Stimulated activated CD8-positive, alpha-beta memory T cell treated with anti-CD3 and anti-CD28 coated beads, Interleukin-15, amount 100 ng/mL, for 24 hours (primary cell): ENCODE results near the gene C12orf42.

Experiments
- DNase-seq: peaks from one replicate; pipeline ENCODE4 v3.0.0-alpha.2; 2020; ENCODE audit warnings: low read depth

C12orf42 gene

DNA sequence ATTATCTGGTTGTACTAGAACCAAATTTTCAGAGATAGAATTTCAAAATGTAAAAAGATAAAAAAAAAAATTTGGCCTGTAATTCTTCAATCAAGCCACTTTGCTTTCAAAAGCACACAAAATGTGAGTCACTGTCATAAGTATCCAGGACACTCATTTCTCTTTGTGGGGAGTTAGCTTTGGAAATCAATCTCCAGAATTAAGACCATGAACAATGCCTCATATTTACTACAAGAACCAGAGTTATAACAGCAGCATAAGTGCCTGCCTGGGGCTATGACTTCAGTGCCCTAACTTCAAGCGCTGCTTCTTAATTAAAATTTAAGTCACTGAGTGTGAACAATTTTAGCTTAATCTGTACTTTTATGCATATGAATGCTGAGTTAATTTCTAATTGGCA, 162.1 kb downstream of the C12orf42 start:
- DNase-seq = no peak

DNA sequence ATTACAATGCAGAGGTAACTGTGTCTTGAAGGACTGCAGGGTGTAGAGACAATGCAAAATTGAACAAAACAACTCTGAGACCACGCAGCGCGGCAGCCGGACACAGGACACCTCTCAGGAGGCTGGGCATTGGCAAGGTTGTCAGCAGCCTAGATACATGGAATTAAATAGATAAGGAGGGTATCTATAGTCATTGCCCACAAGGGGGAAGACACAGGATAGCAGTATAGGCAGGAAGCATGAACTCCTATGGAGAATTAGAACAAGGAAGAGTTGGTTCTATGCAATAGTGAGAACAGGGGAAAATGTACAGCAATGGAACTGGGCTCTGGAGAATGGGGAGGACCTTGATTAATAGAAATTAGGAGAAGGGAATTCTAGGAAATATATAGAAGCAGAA, 164.1 kb downstream of the C12orf42 start:
- DNase-seq = no peak

DNA sequence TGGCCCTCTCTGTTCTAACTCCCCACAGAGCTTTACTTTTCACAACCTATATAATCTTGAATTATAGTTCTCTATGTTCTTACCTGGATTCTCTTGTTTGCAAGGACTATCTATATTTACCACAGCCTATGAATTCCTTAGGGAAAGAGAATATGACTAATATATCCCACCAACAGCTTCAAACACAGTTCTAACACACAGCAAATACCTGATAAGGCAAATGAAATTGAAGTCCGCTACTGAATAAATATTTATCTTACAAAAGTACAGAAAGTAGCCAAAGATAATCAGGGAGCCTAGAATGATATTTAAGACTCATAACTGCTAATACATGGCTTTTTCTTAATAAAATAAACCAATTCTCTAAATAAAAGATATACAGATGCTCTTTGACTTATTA, 165.1 kb downstream of the C12orf42 start:
- no peak for DNase-seq

GRCh38 chr12:103327676-103328075, 168.1 kb downstream of the C12orf42 start:
- DNase-seq = no peak

DNA sequence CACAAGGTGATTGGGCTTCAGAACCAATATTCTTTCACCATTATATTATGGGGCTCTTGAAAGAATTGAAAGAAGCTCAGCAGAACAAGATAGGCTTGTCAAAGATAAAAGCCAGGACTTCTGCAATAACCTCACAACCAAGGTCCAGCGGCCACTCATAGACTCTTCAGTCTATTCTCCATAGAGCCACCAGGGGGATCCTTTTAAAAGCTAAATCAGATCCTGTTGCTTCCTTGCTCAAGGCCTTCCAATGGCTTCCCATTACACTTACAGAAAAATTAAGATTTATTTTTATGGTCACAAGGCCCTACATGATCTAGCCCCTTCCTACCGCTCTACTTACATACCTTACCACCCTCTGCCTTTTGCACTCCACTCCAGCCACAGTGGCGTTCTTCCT, 169.6 kb downstream of the C12orf42 start:
- no peak for DNase-seq

- DNase-seq = no peak
These were observed 177.2 kb downstream of the C12orf42 start for GRCh38 chr12:103318566-103318965.

- DNase-seq = no peak
These were observed 178.5 kb downstream of the C12orf42 start for GRCh38 chr12:103317220-103317619.

DNA sequence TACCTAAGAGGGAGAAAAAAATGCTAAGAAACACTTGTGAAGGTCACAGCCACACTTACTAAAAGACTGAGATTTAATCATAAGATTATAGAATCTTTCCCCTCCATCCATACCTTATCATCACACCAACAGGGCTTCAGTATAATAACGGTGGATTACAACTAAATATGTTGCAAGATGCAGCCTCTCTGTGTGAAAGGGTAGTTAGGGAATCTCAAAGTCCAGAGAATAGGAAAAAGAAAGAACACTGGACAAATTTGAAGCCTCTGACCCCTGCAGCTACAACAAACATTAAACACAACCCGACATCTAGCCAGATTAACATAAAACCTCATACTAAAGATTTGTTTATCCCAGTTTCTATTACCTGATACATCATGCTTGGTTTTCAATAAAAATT, 181.0 kb downstream of the C12orf42 start:
- no peak for DNase-seq

DNA sequence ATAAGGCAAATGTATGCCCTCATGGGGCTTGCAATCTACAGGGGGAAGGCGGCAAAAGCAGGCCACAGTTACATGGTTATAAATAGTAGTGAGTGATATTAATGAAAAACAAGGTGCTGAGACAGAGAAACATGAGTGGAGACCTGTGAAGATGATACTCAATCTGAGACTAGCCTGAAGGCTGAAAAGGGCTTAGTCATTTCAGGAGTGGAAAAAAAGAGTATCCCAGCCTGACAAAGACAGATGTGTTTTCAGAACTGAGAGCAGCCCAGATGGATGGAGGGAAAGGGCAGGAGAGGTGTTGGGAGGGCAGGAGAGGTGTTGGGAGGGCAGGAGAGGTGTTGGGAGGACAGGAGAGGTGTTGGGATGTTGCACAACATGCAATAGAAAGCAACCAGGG, 181.9 kb downstream of the C12orf42 start:
- DNase-seq = no peak

GRCh38 chr12:103312742-103313354, 182.9 kb downstream of the C12orf42 start:
- DNase-seq = no peak

- DNase-seq = no peak
These were observed 185.1 kb downstream of the C12orf42 start for GRCh38 chr12:103310546-103311270.

DNA sequence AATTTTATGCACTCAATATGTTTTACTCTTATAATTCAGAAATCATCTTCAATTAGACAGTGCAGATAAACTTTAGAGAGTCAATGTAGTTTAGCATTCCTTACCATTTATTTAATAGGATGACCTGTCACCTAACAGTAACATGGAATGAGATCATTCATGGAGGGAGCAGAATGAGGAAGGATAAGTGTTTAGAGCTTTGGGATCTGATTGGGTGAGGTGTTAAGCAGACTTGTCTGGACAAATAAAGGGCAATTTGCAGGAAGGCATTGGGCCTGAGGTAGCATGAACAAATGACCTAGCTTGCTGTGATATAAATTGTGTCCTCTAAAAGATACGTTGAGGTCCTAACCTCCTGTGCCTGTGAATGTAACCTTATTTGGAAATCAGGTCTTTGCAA, 187.4 kb downstream of the C12orf42 start:
- DNase-seq = no peak

DNA sequence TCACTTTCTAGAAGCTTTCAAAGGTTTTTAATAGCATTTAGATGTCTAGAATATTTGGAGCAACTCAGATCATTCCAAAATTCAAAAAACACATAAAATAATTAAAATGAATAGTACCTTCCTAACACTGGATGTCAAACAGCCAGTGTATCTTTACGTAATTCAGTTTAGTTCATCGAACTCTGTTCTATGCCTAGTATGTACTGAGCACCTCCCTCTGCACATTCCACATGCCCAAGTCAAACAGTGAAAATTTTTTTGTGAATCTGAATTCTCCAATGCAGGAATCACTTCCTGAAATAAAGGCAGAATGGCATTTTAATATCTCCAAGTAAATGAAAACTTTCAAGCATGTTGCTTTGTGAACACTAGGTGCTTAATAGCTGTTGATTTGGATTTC, 192.3 kb downstream of the C12orf42 start:
- DNase-seq = no peak

DNA sequence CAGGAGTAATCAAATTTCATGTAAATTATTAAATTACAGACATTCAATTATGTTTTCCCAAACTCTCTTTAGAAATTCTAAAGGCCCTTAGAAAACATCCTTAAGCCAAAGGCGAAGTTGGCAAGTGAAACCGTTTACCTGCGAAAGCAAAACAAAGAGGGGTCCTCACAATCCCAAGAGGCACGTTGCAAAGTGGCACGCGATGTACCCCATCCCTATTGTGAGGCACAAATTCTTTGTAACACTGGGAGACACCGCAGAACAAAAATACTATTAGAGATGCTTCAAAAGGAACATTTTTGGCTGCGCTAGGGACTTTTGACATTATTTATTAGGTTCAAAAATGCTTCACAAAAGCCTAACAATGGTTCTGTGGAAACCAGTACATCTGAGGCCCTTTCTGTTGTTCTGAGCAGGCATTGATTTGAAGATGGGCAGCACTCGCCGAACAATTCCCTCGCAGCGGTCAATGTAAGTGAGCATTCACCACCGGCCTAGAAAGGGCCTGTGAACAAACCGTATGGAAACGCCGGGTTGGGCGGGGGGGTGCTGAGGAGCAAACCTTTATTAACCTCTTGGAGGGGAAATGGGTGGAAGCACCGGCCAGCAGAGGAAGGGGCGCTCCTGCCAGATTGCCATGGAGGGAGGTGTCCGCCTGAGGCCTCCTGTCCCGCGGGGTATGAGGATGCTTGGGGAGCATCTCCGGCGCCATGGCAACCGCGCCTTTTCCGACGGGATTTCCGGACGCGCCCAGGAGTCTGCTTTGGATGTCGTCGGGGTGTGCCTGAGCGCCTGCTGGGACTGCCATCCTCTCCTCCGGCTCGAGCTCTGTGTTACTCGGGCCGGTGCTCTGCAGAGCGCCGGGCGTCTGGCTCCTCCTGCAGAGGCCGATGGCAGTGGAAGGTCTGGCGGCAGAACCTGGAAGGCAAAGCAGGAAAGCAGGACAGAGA, 193.9 kb downstream of the C12orf42 start:
- no peak for DNase-seq

DNA sequence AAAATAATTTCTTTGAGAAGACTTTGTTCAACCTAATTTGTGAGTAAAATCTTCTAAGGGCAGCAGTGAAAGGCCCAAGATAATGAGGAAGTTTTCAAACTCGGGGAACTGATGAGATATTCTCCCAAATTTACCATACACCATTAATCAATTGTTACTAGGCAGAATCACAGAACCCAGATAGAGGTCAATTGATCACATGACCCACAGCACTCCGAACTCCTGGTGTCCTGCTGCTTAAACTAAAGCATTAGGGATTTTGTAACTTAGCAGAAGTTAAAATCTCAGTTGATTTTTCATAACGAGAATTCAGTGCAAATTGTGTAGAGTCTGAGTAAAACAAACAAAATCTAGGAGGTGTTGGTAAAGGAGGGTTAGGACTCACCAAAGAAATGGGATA, 207.8 kb downstream of the C12orf42 start:
- no peak for DNase-seq

- no peak for DNase-seq
These were observed 213.6 kb downstream of the C12orf42 start for GRCh38 chr12:103282124-103282523.

DNA sequence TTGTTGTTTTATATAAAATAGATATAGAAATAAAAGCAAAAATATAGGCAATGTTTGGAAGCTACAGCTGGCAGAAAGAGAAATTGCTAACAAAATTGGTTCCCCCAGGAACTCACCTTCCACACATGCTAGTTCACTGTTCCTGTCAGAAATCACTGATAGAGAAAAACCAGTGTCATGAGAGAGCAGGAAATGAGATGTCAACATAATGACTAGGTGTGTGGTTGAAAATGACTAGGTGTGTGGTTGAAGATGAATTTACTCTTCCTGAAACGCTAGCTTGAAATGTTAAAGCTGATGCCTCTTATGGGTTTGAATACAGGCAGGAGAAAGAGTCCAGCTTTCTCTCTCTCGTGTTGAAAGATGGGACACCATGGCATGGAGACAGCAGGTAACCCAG, 216.3 kb downstream of the C12orf42 start:
- DNase-seq = no peak

DNA sequence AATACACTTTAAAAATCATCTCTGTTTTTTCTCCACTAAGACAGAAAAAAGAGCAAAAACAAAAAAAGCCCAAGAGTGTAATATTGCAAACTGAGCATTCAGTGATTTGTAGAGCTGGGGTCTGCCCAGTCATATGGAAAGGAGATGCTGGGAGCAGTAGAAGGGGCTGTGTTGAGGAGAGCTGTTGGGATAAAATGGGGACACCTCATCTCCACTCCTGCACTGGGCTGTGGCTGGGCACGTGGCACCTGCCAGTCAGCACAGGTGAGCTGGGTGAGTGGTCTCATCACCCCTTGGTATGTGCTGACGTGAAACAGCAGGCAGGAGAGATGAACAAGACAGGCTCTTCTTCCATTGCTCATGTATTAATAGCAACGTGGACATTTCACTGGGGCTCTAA, 217.4 kb downstream of the C12orf42 start:
- no peak for DNase-seq

DNA sequence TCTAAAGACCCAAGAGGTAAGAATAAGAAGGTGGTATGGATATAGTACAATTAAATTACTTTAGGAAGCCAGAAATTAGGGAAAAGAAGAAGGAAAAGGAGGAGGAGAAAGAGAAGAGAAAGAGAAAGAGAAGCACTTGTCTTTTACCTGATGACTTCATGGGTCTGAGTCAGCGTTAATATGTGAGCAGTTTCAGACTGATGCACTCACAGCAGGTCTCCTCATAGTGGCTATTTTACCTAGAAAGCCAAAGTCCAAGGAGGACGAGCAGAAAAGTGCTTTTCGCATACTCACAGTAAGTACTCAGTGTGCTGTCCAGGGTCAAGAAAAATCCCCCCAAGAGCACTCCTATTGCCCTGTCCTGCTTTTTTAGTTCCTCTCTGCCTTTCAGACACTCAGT, 222.1 kb downstream of the C12orf42 start:
- DNase-seq = no peak

- DNase-seq = no peak
These were observed 222.8 kb downstream of the C12orf42 start for GRCh38 chr12:103272949-103273348.

- no peak for DNase-seq
These were observed 225.8 kb downstream of the C12orf42 start for GRCh38 chr12:103269946-103270345.

- no peak for DNase-seq
These were observed 226.8 kb downstream of the C12orf42 start for GRCh38 chr12:103268831-103269514.
